ENCODE measurements around the gene OMP.

Gene OMP

GRCh38 chr11:77119531-77119936, 16.9 kb downstream of the OMP start:
- no peak for TF ChIP-seq CTCF (IDR thresholded peaks at IDR 0.05; ENCODE audit: borderline replicate concordance, insufficient read depth, low read depth, low read length)
- H3K4me3 ChIP-seq (ENCODE audit: low read depth, low read length) = no peak overlapping the region

- no peak for TF ChIP-seq CTCF (IDR thresholded peaks at IDR 0.05; ENCODE audit: borderline replicate concordance, insufficient read depth, low read depth, low read length)
- H3K4me3 ChIP-seq (ENCODE audit: low read depth, low read length) = no peak overlapping the region
These were observed 17.9 kb downstream of the OMP start for GRCh38 chr11:77120571-77120970.

- TF ChIP-seq CTCF (IDR thresholded peaks at IDR 0.05; ENCODE audit: borderline replicate concordance, insufficient read depth, low read depth, low read length) = no peak
- no peak overlapping the region for H3K4me3 ChIP-seq (ENCODE audit: low read depth, low read length)
These were observed 18.5 kb downstream of the OMP start for GRCh38 chr11:77121096-77121640.

GRCh38 chr11:77121876-77122575, 19.4 kb downstream of the OMP start:
- no peak overlapping the region for H3K4me3 ChIP-seq (ENCODE audit: low read depth, low read length)
- TF ChIP-seq CTCF (IDR thresholded peaks at IDR 0.05; ENCODE audit: borderline replicate concordance, insufficient read depth, low read depth, low read length) = no peak

GRCh38 chr11:77122576-77123212, 20.1 kb downstream of the OMP start:
- no peak overlapping the region for H3K4me3 ChIP-seq (ENCODE audit: low read depth, low read length)
- TF ChIP-seq CTCF (IDR thresholded peaks at IDR 0.05; ENCODE audit: borderline replicate concordance, insufficient read depth, low read depth, low read length) = no peak

GRCh38 chr11:77123591-77123990, 21.0 kb downstream of the OMP start:
- H3K4me3 ChIP-seq (ENCODE audit: low read depth, low read length) = no peak overlapping the region
- TF ChIP-seq CTCF (IDR thresholded peaks at IDR 0.05; ENCODE audit: borderline replicate concordance, insufficient read depth, low read depth, low read length) = no peak

- no peak for TF ChIP-seq CTCF (IDR thresholded peaks at IDR 0.05; ENCODE audit: borderline replicate concordance, insufficient read depth, low read depth, low read length)
- no peak overlapping the region for H3K4me3 ChIP-seq (ENCODE audit: low read depth, low read length)
These were observed 21.4 kb downstream of the OMP start for GRCh38 chr11:77124041-77124440.
